Peyer's patch (tissue), 4 donors: Measurements from ENCODE around the gene TMOD2.

Source experiments
- CTCF ChIP-seq, 6 experiments: fragments of 450-650 bp in 4 of 6; fragments of 200-600 bp in 2 of 6; sonication (generic) in 1 of 6; IDR thresholded peaks; one replicate each; pipeline ENCODE4 v1.5.1; 2017 to 2019; ENCODE audit warnings: antibody characterized with exemption in 6 of 6, mild to moderate bottlenecking in 3 of 6, moderate library complexity in 1 of 6
- POLR2A ChIP-seq, 2 donors: fragments of 450-650 bp; IDR thresholded peaks; one replicate each; pipeline ENCODE4 v1.5.1; 2017; ENCODE audit warnings: antibody characterized with exemption in 2 of 2, mild to moderate bottlenecking in 2 of 2, moderate library complexity in 2 of 2

GRCh38 chr15:51806123-51806522 lies 54.7 kb downstream of the TMOD2 start:
- TF ChIP-seq POLR2A (IDR thresholded peaks at IDR 0.05) (no peak), CTCF (IDR thresholded peaks at IDR 0.05) (no peak)
